ENCODE results near the gene RXRA.

Gene RXRA

DNA sequence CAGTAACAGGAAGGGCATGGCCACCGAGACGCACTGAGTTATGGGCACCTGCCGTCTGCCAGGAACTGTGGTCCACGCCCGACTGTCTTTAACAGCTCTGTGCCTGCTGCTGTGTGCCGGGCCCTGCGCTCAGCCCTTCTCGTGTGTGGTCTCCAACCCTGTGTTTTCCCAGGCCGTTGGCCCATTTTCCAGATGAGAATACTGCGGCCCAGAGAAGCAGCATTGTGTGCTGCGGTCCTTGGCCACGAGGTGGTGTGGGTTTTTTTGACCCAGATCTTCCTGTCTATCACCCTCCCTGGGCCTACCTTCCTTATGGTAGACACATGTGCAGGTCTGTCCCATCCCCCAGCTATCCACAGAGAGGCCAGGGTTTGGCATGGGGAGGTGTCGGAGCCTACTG lies 47.0 kb downstream of the RXRA start:
- peaks cover 29% of the 10 kb centered on the region for H3K4me1 ChIP-seq (ENCODE audit: insufficient read depth, low read length)
- no peaks in the 10 kb centered on the region for H3K9me3 ChIP-seq (ENCODE audit: low read length)
- H3K27me3 ChIP-seq (ENCODE audit: insufficient read depth, low read length), result no peaks in the 10 kb centered on the region
- H3K36me3 ChIP-seq (ENCODE audit: insufficient read depth, low read length), result no peaks in the 10 kb centered on the region
- H2AFZ ChIP-seq (ENCODE audit: low read depth, low read length), result no peak overlapping the region
- no peak overlapping the region for H3K4me3 ChIP-seq (ENCODE audit: low read length)

- Histone ChIP-seq H3K27me3 (ENCODE audit: insufficient read depth, low read length) (no peaks in the 10 kb centered on the region), H2AFZ (ENCODE audit: low read depth, low read length) (no peak overlapping the region), H3K4me3 (ENCODE audit: low read length) (no peak overlapping the region), H3K9me3 (ENCODE audit: low read length) (no peaks in the 10 kb centered on the region), H3K4me1 (ENCODE audit: insufficient read depth, low read length) (peaks cover 35% of the 10 kb centered on the region), H3K36me3 (ENCODE audit: insufficient read depth, low read length) (no peaks in the 10 kb centered on the region)
Observed at GRCh38 chr9:134373953-134374300, 47.7 kb downstream of the RXRA start.

- Histone ChIP-seq H3K9me3 (ENCODE audit: low read length) (no peaks in the 10 kb centered on the region), H3K36me3 (ENCODE audit: insufficient read depth, low read length) (no peaks in the 10 kb centered on the region), H3K27me3 (ENCODE audit: insufficient read depth, low read length) (no peaks in the 10 kb centered on the region), H2AFZ (ENCODE audit: low read depth, low read length) (no peak overlapping the region), H3K4me1 (ENCODE audit: insufficient read depth, low read length) (peaks cover 37% of the 10 kb centered on the region), H3K4me3 (ENCODE audit: low read length) (no peak overlapping the region)
Observed at GRCh38 chr9:134374301-134375010, 48.2 kb downstream of the RXRA start.

DNA sequence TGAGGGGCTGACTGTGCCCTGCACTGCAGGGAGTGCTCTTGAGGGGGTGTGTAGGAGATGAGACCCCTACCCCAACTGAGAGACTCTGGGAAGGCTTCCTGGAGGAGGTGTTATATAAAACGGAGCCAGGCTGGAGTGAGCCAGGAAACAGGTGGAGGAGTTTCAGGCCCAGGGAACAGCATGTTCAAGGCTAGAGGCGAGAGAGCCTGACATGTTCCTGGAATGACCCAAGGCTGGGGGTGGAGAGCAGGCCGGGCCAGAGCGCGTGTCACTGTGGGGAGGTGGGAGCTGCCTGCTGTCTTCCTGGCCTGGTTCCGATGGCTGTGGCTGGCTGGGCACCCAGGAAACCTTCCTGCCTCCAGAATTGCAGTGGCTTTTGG lies 48.7 kb downstream of the RXRA start:
- H3K4me1 ChIP-seq (ENCODE audit: insufficient read depth, low read length), result peaks cover 37% of the 10 kb centered on the region
- no peaks in the 10 kb centered on the region for H3K9me3 ChIP-seq (ENCODE audit: low read length)
- no peak overlapping the region for H2AFZ ChIP-seq (ENCODE audit: low read depth, low read length)
- no peaks in the 10 kb centered on the region for H3K36me3 ChIP-seq (ENCODE audit: insufficient read depth, low read length)
- H3K27me3 ChIP-seq (ENCODE audit: insufficient read depth, low read length), result no peaks in the 10 kb centered on the region
- H3K4me3 ChIP-seq (ENCODE audit: low read length), result no peak overlapping the region

DNA sequence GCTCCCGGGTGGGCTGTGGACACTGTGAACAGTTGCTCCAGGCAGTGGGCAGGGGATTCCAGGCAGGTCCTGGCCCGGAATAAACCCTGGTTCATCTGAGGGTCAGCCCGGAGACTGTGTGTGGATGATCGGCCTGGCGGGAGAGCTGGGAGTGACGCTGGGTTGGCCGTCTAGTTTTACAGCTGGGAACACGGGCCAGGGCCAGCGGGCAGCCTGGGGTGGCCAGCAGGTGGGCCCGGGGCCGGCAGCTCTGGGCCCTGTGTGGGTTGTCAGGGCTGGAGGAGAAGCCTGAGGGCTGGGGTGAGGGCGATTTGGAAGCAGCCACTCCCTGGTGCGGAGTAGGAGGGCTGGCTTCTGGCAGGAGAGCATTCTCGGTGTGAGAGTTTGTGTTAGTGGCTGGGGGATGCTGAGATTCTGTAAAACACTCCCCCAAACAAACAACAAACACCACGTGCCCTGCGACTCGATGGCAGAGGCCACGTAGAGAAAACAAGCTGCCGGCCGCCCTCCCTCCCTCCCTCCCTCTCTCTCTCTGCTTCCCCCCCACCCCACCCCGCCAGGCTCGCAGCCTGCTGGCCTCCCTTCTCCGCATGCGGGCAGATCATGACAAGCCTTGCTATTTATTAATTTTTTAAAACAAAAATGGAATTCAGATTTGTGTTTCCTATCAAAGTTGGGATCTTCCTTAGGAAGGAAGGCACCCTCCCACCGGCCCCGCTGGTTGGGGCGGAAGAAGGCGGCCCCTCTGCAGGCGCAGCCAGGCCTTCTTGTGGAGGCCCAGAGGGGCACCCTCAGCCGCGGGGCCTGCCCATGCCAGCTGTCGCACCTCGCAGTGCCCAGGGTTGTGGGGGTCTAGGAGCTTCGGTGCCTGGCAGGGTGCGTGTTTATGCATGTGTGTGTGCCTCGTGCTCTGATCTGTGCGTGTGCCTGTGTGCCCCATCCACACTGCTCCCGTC lies 49.5 kb downstream of the RXRA start:
- no peak overlapping the region for H2AFZ ChIP-seq (ENCODE audit: low read depth, low read length)
- H3K9me3 ChIP-seq (ENCODE audit: low read length), result no peaks in the 10 kb centered on the region
- no peaks in the 10 kb centered on the region for H3K27me3 ChIP-seq (ENCODE audit: insufficient read depth, low read length)
- no peak overlapping the region for H3K4me3 ChIP-seq (ENCODE audit: low read length)
- H3K4me1 ChIP-seq (ENCODE audit: insufficient read depth, low read length), result peaks cover 37% of the 10 kb centered on the region
- H3K36me3 ChIP-seq (ENCODE audit: insufficient read depth, low read length), result no peaks in the 10 kb centered on the region

GRCh38 chr9:134376386-134377142 lies 50.3 kb downstream of the RXRA start:
- peaks cover 37% of the 10 kb centered on the region for H3K4me1 ChIP-seq (ENCODE audit: insufficient read depth, low read length)
- H3K36me3 ChIP-seq (ENCODE audit: insufficient read depth, low read length), result no peaks in the 10 kb centered on the region
- no peaks in the 10 kb centered on the region for H3K27me3 ChIP-seq (ENCODE audit: insufficient read depth, low read length)

DNA sequence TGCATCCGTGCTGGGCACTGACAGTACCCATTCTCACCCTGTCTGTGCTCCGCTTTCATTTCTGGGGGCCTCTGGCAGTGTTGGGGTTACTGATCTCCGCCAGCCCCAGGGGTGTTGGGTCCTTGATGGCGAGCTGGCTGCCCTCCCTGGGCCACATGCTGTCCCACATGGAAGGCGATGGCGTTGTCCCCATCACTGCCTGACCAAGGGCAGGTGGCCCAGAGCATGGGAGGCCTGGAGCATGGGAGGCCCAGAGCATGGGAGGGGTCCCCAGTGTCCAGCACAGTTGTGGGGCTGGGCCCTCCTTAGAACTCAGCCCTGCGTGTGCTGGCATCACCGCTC lies 50.9 kb downstream of the RXRA start:
- Histone ChIP-seq H3K4me3 (ENCODE audit: low read length) (no peak overlapping the region), H3K36me3 (ENCODE audit: insufficient read depth, low read length) (no peaks in the 10 kb centered on the region), H3K9me3 (ENCODE audit: low read length) (no peaks in the 10 kb centered on the region), H3K27me3 (ENCODE audit: insufficient read depth, low read length) (no peaks in the 10 kb centered on the region), H3K4me1 (ENCODE audit: insufficient read depth, low read length) (peaks cover 37% of the 10 kb centered on the region), H2AFZ (ENCODE audit: low read depth, low read length) (no peak overlapping the region)

More at GRCh38 chr9:134376386-134377142, 50.3 kb downstream of the RXRA start:
- Histone ChIP-seq H2AFZ (ENCODE audit: low read depth, low read length) (no peak overlapping the region), H3K9me3 (ENCODE audit: low read length) (no peaks in the 10 kb centered on the region), H3K4me3 (ENCODE audit: low read length) (no peak overlapping the region)

DNA sequence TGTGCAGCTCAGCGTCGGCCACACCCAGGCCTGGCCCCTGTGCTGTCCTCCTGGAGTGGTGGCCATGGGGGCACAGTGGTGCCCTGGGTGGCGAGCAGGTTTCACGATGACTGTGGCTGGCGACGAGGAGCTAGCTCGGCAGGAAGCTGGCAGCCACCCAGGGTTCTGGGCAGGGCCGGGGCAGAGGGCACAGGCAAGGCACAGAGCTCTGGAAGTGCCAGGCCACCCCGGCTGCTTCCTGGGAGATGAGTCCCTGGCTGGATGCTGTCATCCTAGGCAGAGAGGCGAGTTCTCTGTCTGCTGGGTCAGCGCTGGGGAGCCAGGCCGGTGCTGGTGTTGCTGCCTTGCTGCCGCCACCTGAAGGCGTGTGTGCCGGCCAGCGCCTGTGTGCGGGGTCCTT lies 51.7 kb downstream of the RXRA start:
- Histone ChIP-seq H3K9me3 (ENCODE audit: low read length) (no peaks in the 10 kb centered on the region), H3K27me3 (ENCODE audit: insufficient read depth, low read length) (no peaks in the 10 kb centered on the region), H3K36me3 (ENCODE audit: insufficient read depth, low read length) (no peaks in the 10 kb centered on the region), H2AFZ (ENCODE audit: low read depth, low read length) (no peak overlapping the region), H3K4me3 (ENCODE audit: low read length) (no peak overlapping the region), H3K4me1 (ENCODE audit: insufficient read depth, low read length) (peaks cover 39% of the 10 kb centered on the region)

GRCh38 chr9:134378901-134379338 lies 52.7 kb downstream of the RXRA start:
- H3K27me3 ChIP-seq (ENCODE audit: insufficient read depth, low read length), result no peaks in the 10 kb centered on the region
- no peaks in the 10 kb centered on the region for H3K36me3 ChIP-seq (ENCODE audit: insufficient read depth, low read length)
- H3K4me3 ChIP-seq (ENCODE audit: low read length), result no peak overlapping the region
- no peak overlapping the region for H2AFZ ChIP-seq (ENCODE audit: low read depth, low read length)
- no peaks in the 10 kb centered on the region for H3K9me3 ChIP-seq (ENCODE audit: low read length)
- peaks cover 40% of the 10 kb centered on the region for H3K4me1 ChIP-seq (ENCODE audit: insufficient read depth, low read length)

DNA sequence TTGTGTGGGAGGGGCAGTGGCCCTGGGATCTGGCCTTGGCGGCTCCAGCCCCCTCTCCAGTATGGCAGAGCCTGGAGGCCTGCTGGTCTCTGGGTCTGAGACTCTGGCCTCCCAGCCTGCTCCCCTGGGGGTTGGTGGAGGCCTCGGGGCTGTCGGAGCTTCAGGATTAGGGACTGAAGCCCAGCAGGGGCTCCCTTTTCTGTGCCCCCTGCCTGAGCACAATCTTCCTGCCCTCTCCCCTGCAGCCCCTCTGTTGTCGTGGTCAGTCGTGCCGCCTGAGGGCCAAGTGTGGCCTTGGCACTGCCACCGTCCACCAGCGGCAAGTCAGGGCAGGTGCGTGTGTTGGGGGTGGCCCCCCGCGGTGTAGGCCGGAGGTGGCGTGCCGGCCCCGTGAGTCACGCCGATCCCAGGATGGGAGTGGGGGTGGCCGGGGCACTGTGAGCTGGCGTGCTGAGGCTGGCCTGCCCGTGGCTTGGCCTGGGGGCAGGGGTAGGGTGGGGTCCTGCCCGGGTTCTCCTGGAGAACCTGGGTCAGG lies 53.6 kb downstream of the RXRA start:
- Histone ChIP-seq H3K9me3 (ENCODE audit: low read length) (no peaks in the 10 kb centered on the region), H3K27me3 (ENCODE audit: insufficient read depth, low read length) (no peaks in the 10 kb centered on the region), H3K4me3 (ENCODE audit: low read length) (no peak overlapping the region), H2AFZ (ENCODE audit: low read depth, low read length) (no peak overlapping the region), H3K36me3 (ENCODE audit: insufficient read depth, low read length) (no peaks in the 10 kb centered on the region), H3K4me1 (ENCODE audit: insufficient read depth, low read length) (peaks cover 42% of the 10 kb centered on the region)

GRCh38 chr9:134380542-134381271 lies 54.5 kb downstream of the RXRA start:
- H3K9me3 ChIP-seq (ENCODE audit: low read length), result no peaks in the 10 kb centered on the region
- peaks cover 41% of the 10 kb centered on the region for H3K4me1 ChIP-seq (ENCODE audit: insufficient read depth, low read length)
- H3K36me3 ChIP-seq (ENCODE audit: insufficient read depth, low read length), result no peaks in the 10 kb centered on the region
- H2AFZ ChIP-seq (ENCODE audit: low read depth, low read length), result no peak overlapping the region
- no peak overlapping the region for H3K4me3 ChIP-seq (ENCODE audit: low read length)
- no peaks in the 10 kb centered on the region for H3K27me3 ChIP-seq (ENCODE audit: insufficient read depth, low read length)

DNA sequence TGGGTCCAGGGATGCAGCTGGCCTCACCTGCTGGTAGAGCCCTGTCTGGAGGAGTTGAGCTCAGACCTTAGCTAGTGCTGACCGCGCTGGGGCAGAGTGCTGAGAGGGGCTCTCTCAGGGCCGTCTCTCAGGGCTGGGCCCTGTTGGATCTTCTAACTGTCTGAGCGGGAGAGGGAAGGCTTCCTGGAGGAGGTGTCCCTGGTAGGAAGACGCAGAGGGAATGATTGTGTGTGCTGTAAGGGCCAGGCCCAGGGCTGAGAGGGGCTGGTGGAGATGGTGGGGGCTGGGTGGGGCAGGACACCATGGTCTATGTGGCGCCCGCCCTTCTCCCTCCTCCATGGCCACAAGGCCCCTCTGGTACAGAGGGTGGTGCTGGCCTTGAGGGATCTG lies 55.0 kb downstream of the RXRA start:
- Histone ChIP-seq H2AFZ (ENCODE audit: low read depth, low read length) (no peak overlapping the region), H3K4me1 (ENCODE audit: insufficient read depth, low read length) (peaks cover 36% of the 10 kb centered on the region), H3K27me3 (ENCODE audit: insufficient read depth, low read length) (no peaks in the 10 kb centered on the region), H3K4me3 (ENCODE audit: low read length) (no peak overlapping the region), H3K9me3 (ENCODE audit: low read length) (no peaks in the 10 kb centered on the region), H3K36me3 (ENCODE audit: insufficient read depth, low read length) (no peaks in the 10 kb centered on the region)
